HepG2 (cell line): ENCODE results near the gene EPS8L1. TPM values are rescaled to one million over a fixed set of nuclear protein-coding genes. Genes with fewer than 3 reads are reported as not detected.
A peak's percentile ranks its signal among the peaks of the same experiment; 100 is the strongest.

ENCODE experiments used
- ATAC-seq: fragments of 200-7000 bp; cut with Tn5 transposase; 3 replicates; pipeline ENCODE4 v1.9.1; 2020; ENCODE audit warnings: mild to moderate bottlenecking, moderate library complexity
- BruUV-seq: library from RNA; stranded (reverse); fragments of 400-500 nt; replicated peaks from 2 replicates; lab custom pipeline; 2021; lab: Mats Ljungman, UMichigan
- CTCF ChIA-PET: fragments of 300-600 bp; formaldehyde crosslinking; extraction: SDS; loops from one replicate; lab custom pipeline; 2021; ENCODE audit warnings: low total read pairs, inconsistent platforms, low intra/inter-chr PET ratio; lab: Yijun Ruan, JAX
- POLR2A ChIA-PET: fragments of 350-600 bp; sonication (Branson Sonifier 250); formaldehyde crosslinking; loops from one replicate; lab custom pipeline; 2020; ENCODE audit warnings: antibody characterized with exemption, inconsistent platforms; lab: Yijun Ruan, JAX
- DNase-seq: peaks from one replicate; pipeline ENCODE4 v3.0.0-alpha.2; 2015; ENCODE audit warnings: low spot score
- FAIRE-seq: peaks from 3 replicates; lab custom pipeline; 2011; peaks lifted over from hg19 to GRCh38; lab: Jason Lieb, UNC
- H2AFZ ChIP-seq: one replicate; pipeline ENCODE4 v1.6.1; 2011; ENCODE audit warnings: low read length, inconsistent platforms
- H3K27ac ChIP-seq: fragments of 300-600 bp; 3 replicates; pipeline ENCODE4 v1.8.0; 2011; ENCODE audit warnings: mixed run types, mild to moderate bottlenecking, mixed read lengths, low read length, inconsistent platforms; ENCODE audit not compliant: insufficient read depth; ENCODE audit errors: extremely low read length
- H3K27me3 ChIP-seq, 2 experiments: fragments of 200-600 bp in 1 of 2; 2 replicates in 1 of 2; 3 replicates in 1 of 2; pipeline versions ENCODE4 v1.6.0 to v1.8.0; 2011; ENCODE audit warnings: low read length in 2 of 2, mild to moderate bottlenecking in 2 of 2, moderate library complexity in 2 of 2, inconsistent platforms in 1 of 2; ENCODE audit not compliant: insufficient read depth in 2 of 2, control insufficient read depth in 1 of 2
- H3K36me3 ChIP-seq, 2 experiments: fragments of 200-600 bp in 1 of 2; replicated peaks in 1 of 2; 2 replicates in 1 of 2; 3 replicates in 1 of 2; pipeline versions ENCODE4 v1.5.1 to v1.8.0; 2011; ENCODE audit warnings: low read length in 2 of 2, inconsistent platforms in 1 of 2; ENCODE audit not compliant: insufficient read depth in 2 of 2, control insufficient read depth in 1 of 2
- H3K4me1 ChIP-seq: 2 replicates; pipeline ENCODE4 v1.5.1; 2012; ENCODE audit warnings: low read length, inconsistent platforms; ENCODE audit not compliant: insufficient read depth
- H3K4me2 ChIP-seq: 2 replicates; pipeline ENCODE4 v1.6.0; 2011; ENCODE audit warnings: low read depth, low read length, inconsistent platforms
- H3K4me3 ChIP-seq, 3 experiments: fragments of 200-600 bp in 1 of 3; sonication (generic), shearing (Covaris generic) in 1 of 3; replicated peaks in 1 of 3; 2 replicates each; pipeline ENCODE4 v1.5.1; 2011 to 2016; ENCODE audit warnings: low read length in 3 of 3, inconsistent platforms in 2 of 3, low read depth in 2 of 3, mild to moderate bottlenecking in 2 of 3, control low read depth in 1 of 3, mixed read lengths in 1 of 3; ENCODE audit not compliant: insufficient read depth in 1 of 3
- H3K79me2 ChIP-seq: one replicate; pipeline ENCODE4 v1.6.1; 2011; ENCODE audit warnings: low read length, inconsistent platforms; ENCODE audit not compliant: insufficient read depth
- H3K9ac ChIP-seq: 2 replicates; pipeline ENCODE4 v1.6.0; 2011; ENCODE audit warnings: mild to moderate bottlenecking, low read depth, low read length, inconsistent platforms; ENCODE audit not compliant: insufficient read depth
- H3K9me3 ChIP-seq: 2 replicates; pipeline ENCODE4 v1.5.1; 2012; ENCODE audit warnings: mild to moderate bottlenecking, low read length
- H4K20me1 ChIP-seq: 2 replicates; pipeline ENCODE4 v1.6.0; 2011; ENCODE audit warnings: inconsistent platforms, mild to moderate bottlenecking, low read length, moderate library complexity; ENCODE audit not compliant: insufficient read depth
- AHR ChIP-seq: IDR thresholded peaks from 2 replicates; pipeline ENCODE4 v1.6.1; 2018; ENCODE audit warnings: missing genetic modification reagents, missing compliant biosample characterization
- BCL6 ChIP-seq: IDR thresholded peaks from 2 replicates; pipeline ENCODE4 v1.6.1; 2016; ENCODE audit warnings: missing genetic modification reagents, missing compliant biosample characterization
- ETV6 ChIP-seq: sonication (generic); formaldehyde crosslinking; conservative IDR thresholded peaks from 2 replicates; pipeline ENCODE4 v1.4.0; 2020; ENCODE audit warnings: missing genetic modification reagents
- EZH2 ChIP-seq: conservative IDR thresholded peaks from 2 replicates; pipeline ENCODE4 v1.6.1; 2012; ENCODE audit warnings: mild to moderate bottlenecking, low read depth, low read length, moderate library complexity
- FOXA1 ChIP-seq, 2 experiments: fragments of 450-650 bp in 1 of 2; sonication (generic) in 1 of 2; formaldehyde crosslinking in 1 of 2; IDR thresholded peaks; 2 replicates each; pipeline versions ENCODE4 v1.4.0 to v1.6.1; 2016 to 2020; ENCODE audit warnings: missing genetic modification reagents in 1 of 2
- MED13 ChIP-seq: sonication (generic); formaldehyde crosslinking; IDR thresholded peaks from 2 replicates; pipeline ENCODE4 v1.5.0; 2020; ENCODE audit warnings: missing genetic modification reagents
- NBN ChIP-seq: fragments of 450-650 bp; conservative IDR thresholded peaks from 2 replicates; pipeline ENCODE4 v1.6.1; 2017
- NFKB2 ChIP-seq: sonication (generic); formaldehyde crosslinking; IDR thresholded peaks from 2 replicates; pipeline ENCODE4 v1.4.0; 2020; ENCODE audit warnings: missing genetic modification reagents, borderline replicate concordance
- PHF20 ChIP-seq: sonication (generic); formaldehyde crosslinking; IDR thresholded peaks from 2 replicates; pipeline ENCODE4 v1.5.0; 2020; ENCODE audit warnings: mild to moderate bottlenecking, missing genetic modification reagents
- PITX1 ChIP-seq: sonication (generic); formaldehyde crosslinking; IDR thresholded peaks from 2 replicates; pipeline ENCODE4 v1.5.1; 2020; ENCODE audit warnings: mild to moderate bottlenecking, missing genetic modification reagents
- REXO4 ChIP-seq: sonication (generic); formaldehyde crosslinking; IDR thresholded peaks from 2 replicates; pipeline ENCODE4 v1.8.0; 2022; ENCODE audit warnings: missing genetic modification reagents, mild to moderate bottlenecking, borderline replicate concordance
- TAF1 ChIP-seq: sonication (generic); formaldehyde crosslinking; IDR thresholded peaks from 2 replicates; pipeline ENCODE4 v1.4.0; 2020; ENCODE audit warnings: missing genetic modification reagents
- ZNF12 ChIP-seq: sonication (generic); formaldehyde crosslinking; IDR thresholded peaks from 2 replicates; pipeline ENCODE4 v1.5.0; 2020; ENCODE audit warnings: missing genetic modification reagents
- ZNF121 ChIP-seq: sonication (generic); formaldehyde crosslinking; IDR thresholded peaks from 2 replicates; pipeline ENCODE4 v1.5.0; 2020; ENCODE audit warnings: mild to moderate bottlenecking, missing genetic modification reagents
- ZNF232 ChIP-seq: sonication (generic); formaldehyde crosslinking; IDR thresholded peaks from 2 replicates; pipeline ENCODE4 v1.4.0; 2020; ENCODE audit warnings: missing genetic modification reagents, borderline replicate concordance
- ZNF451 ChIP-seq: sonication (generic); formaldehyde crosslinking; IDR thresholded peaks from 2 replicates; pipeline ENCODE4 v1.5.0; 2020; ENCODE audit warnings: mild to moderate bottlenecking, missing genetic modification reagents
- ZNF460 ChIP-seq: sonication (generic); formaldehyde crosslinking; IDR thresholded peaks from 2 replicates; pipeline ENCODE4 v1.5.1; 2020; ENCODE audit warnings: missing genetic modification reagents, mild to moderate bottlenecking, borderline replicate concordance
- ZNF713 ChIP-seq: sonication (generic); formaldehyde crosslinking; IDR thresholded peaks from 2 replicates; pipeline ENCODE4 v1.4.0; 2020; ENCODE audit warnings: mild to moderate bottlenecking, missing genetic modification reagents
- ZNF839 ChIP-seq: sonication (generic); formaldehyde crosslinking; IDR thresholded peaks from 2 replicates; pipeline ENCODE4 v1.4.0; 2020; ENCODE audit warnings: missing genetic modification reagents, mild to moderate bottlenecking, borderline replicate concordance
- WGBS: methylation state at CpG from one replicate; pipeline ENCODE4 v1.1.6; 2017; ENCODE audit warnings: low lambda C conversion rate; 5-methylcytosine and 5-hydroxymethylcytosine counted together
- in situ Hi-C: cut with HindIII; loops from 2 replicates; pipeline ENCODE4 v1.10.0; 2017; ENCODE audit warnings: low pct_unique_long_range_greater_than_20kb; ENCODE audit not compliant: extremely low pct_ligation_motif_present
- intact Hi-C: fragments of 100-400 bp; cut with micrococcal nuclease; formaldehyde crosslinking; loops from one replicate; pipeline ENCODE4 v1.10.0; 2022; ENCODE audit not compliant: unreplicated experiment
- polyA plus RNA-seq, 8 experiments: library from polyadenylated mRNA; depleted of rRNA in 3 of 8; stranded (reverse) in 7 of 8; unstranded in 1 of 8; fragments of >200 nt; fragmentation: Illumina TruSeq in 4 of 8; extraction: Trizol in 4 of 8; gene quantifications; 2 replicates each; pipeline versions ENCODE4 v1.2.1 to v1.2.3, GENCODE V29; 2011 to 2016; ENCODE audit warnings: low read depth in 4 of 8, missing spikeins in 1 of 8, mixed read lengths in 1 of 8; ENCODE audit not compliant: insufficient read depth in 1 of 8
- total RNA-seq, 5 experiments: library from RNA; depleted of rRNA; stranded (reverse); fragments of >200 nt; fragmentation: Illumina TruSeq; extraction: Trizol; gene quantifications; 2 replicates each; pipeline ENCODE4 v1.2.3, GENCODE V29; 2016; ENCODE audit warnings: low read depth in 1 of 5
- TF ChIP-seq, protein P1 (sequence below): IDR thresholded peaks from 2 replicates; pipeline ENCODE4 v1.6.1; 2016; ENCODE audit warnings: missing compliant biosample characterization, missing genetic modification reagents, borderline replicate concordance
- TF ChIP-seq, protein P2 (sequence below): sonication (generic); formaldehyde crosslinking; IDR thresholded peaks from 2 replicates; pipeline ENCODE4 v1.5.1; 2020; ENCODE audit warnings: missing genetic modification reagents, mild to moderate bottlenecking, borderline replicate concordance

Gene EPS8L1
- total and polyA plus RNA-seq, 2 of the 13 experiments (the other 11 are each of a cell fraction or from before 2014, with no cell fraction given): 3.0 to 6.3 TPM

DNA sequence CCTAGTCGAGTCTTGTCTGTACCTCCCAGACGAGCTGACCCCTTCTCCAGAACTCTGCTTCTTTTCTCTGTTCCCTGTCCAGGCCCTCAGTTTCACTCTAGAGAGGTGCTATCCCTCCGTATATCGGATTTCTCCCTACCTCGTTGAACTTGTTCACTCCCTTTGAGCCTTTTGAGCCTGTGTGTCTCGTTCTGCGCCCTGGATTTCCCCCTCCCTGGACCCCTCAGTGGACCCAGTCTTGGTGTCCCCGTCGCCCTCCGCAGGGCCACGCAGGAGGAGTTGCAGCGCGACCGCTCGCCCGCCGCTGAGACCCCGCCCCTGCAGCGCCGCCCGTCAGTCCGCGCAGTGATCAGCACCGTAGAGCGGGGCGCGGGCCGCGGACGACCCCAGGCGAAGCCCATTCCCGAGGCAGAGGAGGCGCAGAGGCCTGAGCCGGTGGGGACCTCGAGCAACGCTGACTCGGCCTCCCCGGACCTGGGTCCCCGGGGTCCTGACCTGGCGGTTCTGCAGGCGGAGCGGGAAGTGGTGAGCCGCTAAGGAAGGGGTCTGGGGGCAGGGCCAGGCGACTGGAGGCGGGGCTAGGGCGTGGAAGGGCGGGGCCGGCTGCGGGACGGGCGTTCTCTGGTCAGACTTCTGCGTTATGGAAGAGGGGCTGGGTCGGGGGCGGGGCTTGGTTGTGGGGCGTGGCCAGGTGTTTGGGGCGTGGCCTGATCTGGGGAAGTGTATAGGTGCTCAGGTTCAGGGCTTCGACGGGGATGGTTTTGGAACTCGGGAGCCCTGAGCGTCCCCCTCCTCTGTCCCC, 5.5 kb downstream of the EPS8L1 start:
- ChIA-PET POLR2A (interaction anchor here (1.0 to 1.9 kb wide), 3 partner anchors 12 to 75 kb away, joined by 3 to 11 read pairs (median 6); partner anchors contain the start of gene RDH13), CTCF (no interaction called here)
- Histone ChIP-seq H3K27me3 (peaks cover 1 to 12% of the 10 kb centered on the region in 2 experiments; a peak in 2 of 5 replicates), H3K79me2 (no peaks in the 10 kb centered on the region), H3K4me1 (peaks cover 22% of the 10 kb centered on the region; the same call in 1 of the 2 replicates), H3K36me3 (no peaks in the 10 kb centered on the region), H3K9ac (peak overlapping the region; percentile 52), H3K4me2 (peak overlapping the region; percentile 100), H3K27ac (no peak overlapping the region), H4K20me1 (no peaks in the 10 kb centered on the region), H3K4me3 (peak overlapping the region; percentile 58 to 83 (median 69)), H3K9me3 (no peaks in the 10 kb centered on the region), H2AFZ (peak overlapping the region; percentile 65)
- intact Hi-C loops (no loop called here), in situ Hi-C loops (no loop called here)
- 8% methylated on average over 27 of the region's 60 CpGs for WGBS
- FAIRE-seq (no peak), DNase-seq (peak; percentile 53), ATAC-seq (peak; percentile 77)
- BruUV-seq: no TSS peak
- TF ChIP-seq ZNF232 (CRISPR knock-in tag) (no peak), TAF1 (CRISPR knock-in tag) (no peak), ZNF460 (CRISPR knock-in tag) (no peak), PITX1 (CRISPR knock-in tag) (no peak), ZNF839 (CRISPR knock-in tag) (no peak), ETV6 (no peak), NFKB2 (peak; percentile 48; the same call in 1 of the 2 replicates), ZNF713 (CRISPR knock-in tag) (no peak), FOXA1 (IDR thresholded peaks at IDR 0.05) (no peak), FOXA1 (CRISPR knock-in tag; IDR thresholded peaks at IDR 0.05) (no peak), ZNF12 (CRISPR knock-in tag) (no peak), NBN (no peak), MED13 (CRISPR knock-in tag) (no peak), BCL6 (no peak), ZNF121 (CRISPR knock-in tag) (no peak), ZNF451 (CRISPR knock-in tag) (0 out of 2 replicates have a peak, but pooled peaks have one; percentile 11), PHF20 (CRISPR knock-in tag) (no peak), EZH2 (no peak), AHR (CRISPR knock-in tag) (no peak), REXO4 (CRISPR knock-in tag) (no peak)
- TF ChIP-seq, protein P1, sequence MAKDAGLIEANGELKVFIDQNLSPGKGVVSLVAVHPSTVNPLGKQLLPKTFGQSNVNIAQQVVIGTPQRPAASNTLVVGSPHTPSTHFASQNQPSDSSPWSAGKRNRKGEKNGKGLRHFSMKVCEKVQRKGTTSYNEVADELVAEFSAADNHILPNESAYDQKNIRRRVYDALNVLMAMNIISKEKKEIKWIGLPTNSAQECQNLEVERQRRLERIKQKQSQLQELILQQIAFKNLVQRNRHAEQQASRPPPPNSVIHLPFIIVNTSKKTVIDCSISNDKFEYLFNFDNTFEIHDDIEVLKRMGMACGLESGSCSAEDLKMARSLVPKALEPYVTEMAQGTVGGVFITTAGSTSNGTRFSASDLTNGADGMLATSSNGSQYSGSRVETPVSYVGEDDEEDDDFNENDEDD (CRISPR knock-in tag): peak; percentile 39; the same call in 1 of the 2 replicates
- TF ChIP-seq, protein P2, sequence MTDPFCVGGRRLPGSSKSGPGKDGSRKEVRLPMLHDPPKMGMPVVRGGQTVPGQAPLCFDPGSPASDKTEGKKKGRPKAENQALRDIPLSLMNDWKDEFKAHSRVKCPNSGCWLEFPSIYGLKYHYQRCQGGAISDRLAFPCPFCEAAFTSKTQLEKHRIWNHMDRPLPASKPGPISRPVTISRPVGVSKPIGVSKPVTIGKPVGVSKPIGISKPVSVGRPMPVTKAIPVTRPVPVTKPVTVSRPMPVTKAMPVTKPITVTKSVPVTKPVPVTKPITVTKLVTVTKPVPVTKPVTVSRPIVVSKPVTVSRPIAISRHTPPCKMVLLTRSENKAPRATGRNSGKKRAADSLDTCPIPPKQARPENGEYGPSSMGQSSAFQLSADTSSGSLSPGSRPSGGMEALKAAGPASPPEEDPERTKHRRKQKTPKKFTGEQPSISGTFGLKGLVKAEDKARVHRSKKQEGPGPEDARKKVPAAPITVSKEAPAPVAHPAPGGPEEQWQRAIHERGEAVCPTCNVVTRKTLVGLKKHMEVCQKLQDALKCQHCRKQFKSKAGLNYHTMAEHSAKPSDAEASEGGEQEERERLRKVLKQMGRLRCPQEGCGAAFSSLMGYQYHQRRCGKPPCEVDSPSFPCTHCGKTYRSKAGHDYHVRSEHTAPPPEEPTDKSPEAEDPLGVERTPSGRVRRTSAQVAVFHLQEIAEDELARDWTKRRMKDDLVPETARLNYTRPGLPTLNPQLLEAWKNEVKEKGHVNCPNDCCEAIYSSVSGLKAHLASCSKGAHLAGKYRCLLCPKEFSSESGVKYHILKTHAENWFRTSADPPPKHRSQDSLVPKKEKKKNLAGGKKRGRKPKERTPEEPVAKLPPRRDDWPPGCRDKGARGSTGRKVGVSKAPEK (CRISPR knock-in tag): no peak
